Stimulated activated memory B cell treated with anti-CD40 and anti-IgM and Interleukin-4, amounts not matched to agents 10 μg/mL and 1 μg/mL and 100 μg/mL, for 72 hours (primary cell): ENCODE measurements around the gene C1QL4.

Experiments used
- ATAC-seq: fragments of 150-1000 bp; cut with Tn5 transposase; 2 replicates; pipeline ENCODE4 v1.10.0; 2021
- H3K27ac Mint-ChIP-seq: one replicate; pipeline ENCODE4 v1.8.0; 2022; ENCODE audit warnings: mild to moderate bottlenecking, mixed read lengths
- H3K27me3 Mint-ChIP-seq: one replicate; pipeline ENCODE4 v1.8.0; 2022; ENCODE audit warnings: mixed read lengths
- H3K36me3 Mint-ChIP-seq: one replicate; pipeline ENCODE4 v1.8.0; 2022; ENCODE audit warnings: mixed read lengths
- H3K4me1 Mint-ChIP-seq: one replicate; pipeline ENCODE4 v1.8.0; 2022; ENCODE audit warnings: mixed read lengths
- H3K4me3 Mint-ChIP-seq: one replicate; pipeline ENCODE4 v1.8.0; 2022; ENCODE audit warnings: mild to moderate bottlenecking, moderate library complexity, mixed read lengths
- H3K9me3 Mint-ChIP-seq: one replicate; pipeline ENCODE4 v1.8.0; 2022; ENCODE audit warnings: mixed read lengths

The C1QL4 gene

DNA sequence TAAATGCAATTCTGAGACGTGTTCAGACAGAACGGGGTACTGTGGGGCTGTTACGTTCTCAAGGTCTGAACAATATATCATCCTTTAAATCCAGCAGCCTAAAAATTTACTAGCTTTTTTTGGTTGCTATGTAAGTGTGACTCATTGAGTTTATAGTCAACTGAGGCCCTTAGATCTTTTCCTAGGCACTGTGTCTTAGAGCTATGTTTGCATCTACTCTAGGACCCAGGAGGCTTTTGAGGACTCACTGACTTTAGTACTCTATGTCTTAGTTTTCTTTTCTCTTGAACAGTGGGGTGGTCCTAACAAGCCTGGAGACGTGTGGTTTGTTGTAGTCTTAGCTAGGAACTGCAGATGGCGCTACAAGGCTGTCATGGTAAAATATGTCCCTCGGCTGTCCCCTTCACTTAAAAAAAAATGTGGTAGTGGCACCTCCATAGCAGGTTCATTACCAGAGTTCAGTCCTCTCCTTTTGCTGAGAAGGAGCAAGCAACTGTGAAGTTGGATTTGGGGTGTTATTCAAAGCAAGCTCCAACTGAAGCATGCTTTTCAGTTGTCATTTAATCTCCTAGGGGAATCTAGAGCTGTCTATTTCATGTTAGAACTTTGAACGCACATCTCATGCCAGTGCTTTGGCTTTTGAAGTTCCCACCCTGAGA is 21.6 kb upstream of the C1QL4 start:
- no peaks in the 10 kb centered on the region for H3K36me3 Mint-ChIP-seq
- H3K4me1 Mint-ChIP-seq = peaks cover 9% of the 10 kb centered on the region
- H3K4me3 Mint-ChIP-seq = no peak overlapping the region
- no peak overlapping the region for H3K27ac Mint-ChIP-seq
- peaks cover 20% of the 10 kb centered on the region for H3K27me3 Mint-ChIP-seq
- ATAC-seq = peak; percentile 83
- no peaks in the 10 kb centered on the region for H3K9me3 Mint-ChIP-seq

DNA sequence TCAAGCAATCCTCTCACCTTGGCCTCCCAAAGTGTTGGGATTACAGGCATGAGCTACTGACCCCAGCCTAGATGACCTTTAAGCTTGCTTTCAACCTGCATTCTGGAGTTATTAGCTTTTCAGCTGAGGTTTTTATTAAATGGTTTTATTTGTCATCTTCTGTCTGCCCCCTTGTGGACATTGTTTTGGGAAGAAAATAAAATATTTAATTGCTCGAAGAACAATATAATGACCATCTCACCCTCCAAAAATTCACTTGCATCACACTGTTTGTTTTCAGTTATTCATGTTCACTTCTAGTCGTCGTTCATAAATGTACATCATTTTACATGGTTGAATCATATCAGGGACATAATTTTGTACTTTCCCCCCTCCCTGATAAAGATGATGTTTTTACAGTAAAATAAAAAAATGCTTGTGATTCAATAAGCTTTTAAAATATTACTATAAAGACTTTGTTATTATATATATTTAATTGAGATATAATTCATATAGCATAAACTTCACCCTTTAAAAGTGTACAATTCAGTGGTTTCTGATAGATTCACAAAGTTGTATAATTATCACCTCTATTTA is 20.2 kb upstream of the C1QL4 start:
- Mint-ChIP-seq H3K9me3 (no peaks in the 10 kb centered on the region), H3K27me3 (peaks cover 32% of the 10 kb centered on the region), H3K4me3 (no peak overlapping the region), H3K27ac (no peak overlapping the region), H3K36me3 (no peaks in the 10 kb centered on the region), H3K4me1 (peaks cover 9% of the 10 kb centered on the region)
- no peak for ATAC-seq

DNA sequence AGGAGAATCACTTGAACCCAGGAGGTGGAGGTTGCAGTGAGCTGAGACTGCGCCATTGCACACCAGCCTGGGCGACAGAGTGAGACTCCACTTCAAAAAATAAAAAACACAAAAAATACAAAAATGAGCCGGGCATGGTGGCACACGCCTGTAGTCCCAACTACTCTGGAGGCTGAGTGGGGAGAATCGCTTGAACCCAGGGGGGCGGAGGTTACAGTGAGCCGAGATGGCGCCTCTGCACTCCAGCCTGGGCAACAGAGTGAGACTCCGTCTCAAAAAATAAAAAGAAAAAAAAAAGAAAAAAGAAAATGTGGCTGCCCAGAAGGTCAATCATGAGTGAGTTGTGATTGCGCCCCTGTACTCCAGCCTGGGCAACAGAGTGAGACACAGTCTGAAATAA is 18.9 kb upstream of the C1QL4 start:
- no peak for ATAC-seq
- Mint-ChIP-seq H3K4me1 (peaks cover 9% of the 10 kb centered on the region), H3K27me3 (peaks cover 41% of the 10 kb centered on the region), H3K4me3 (no peak overlapping the region), H3K27ac (no peak overlapping the region), H3K9me3 (no peaks in the 10 kb centered on the region), H3K36me3 (no peaks in the 10 kb centered on the region)

DNA sequence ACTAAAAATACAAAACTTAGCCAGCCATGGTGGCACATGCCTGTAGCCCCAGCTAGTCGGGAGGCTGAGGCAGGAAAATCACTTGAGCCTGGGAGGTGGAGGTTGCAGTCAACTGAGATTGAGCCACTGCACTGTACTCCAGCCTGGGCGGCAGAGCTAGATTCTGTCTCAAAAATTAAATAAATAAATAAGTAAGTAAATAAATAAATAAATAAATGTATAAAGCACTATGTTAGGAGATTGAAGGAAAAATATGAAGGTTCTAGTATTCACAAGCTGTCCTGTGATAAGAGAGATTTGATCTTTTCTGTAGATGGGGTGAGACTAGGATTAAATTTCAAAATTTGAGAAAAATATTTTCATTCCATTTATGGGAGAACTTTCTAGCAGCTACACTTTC is 15.4 kb upstream of the C1QL4 start:
- Mint-ChIP-seq H3K4me3 (no peak overlapping the region), H3K9me3 (no peaks in the 10 kb centered on the region), H3K27me3 (peaks cover 72% of the 10 kb centered on the region), H3K36me3 (no peaks in the 10 kb centered on the region), H3K27ac (no peak overlapping the region), H3K4me1 (peaks cover 10% of the 10 kb centered on the region)
- ATAC-seq = no peak

- no peak for ATAC-seq
- H3K27ac Mint-ChIP-seq = no peak overlapping the region
- H3K36me3 Mint-ChIP-seq = no peaks in the 10 kb centered on the region
- peaks cover 39% of the 10 kb centered on the region for H3K4me1 Mint-ChIP-seq
- no peaks in the 10 kb centered on the region for H3K9me3 Mint-ChIP-seq
- peaks cover 95% of the 10 kb centered on the region for H3K27me3 Mint-ChIP-seq
- no peak overlapping the region for H3K4me3 Mint-ChIP-seq
Observed at GRCh38 chr12:49349266-49349665, 12.3 kb upstream of the C1QL4 start.

- ATAC-seq = no peak
- no peaks in the 10 kb centered on the region for H3K9me3 Mint-ChIP-seq
- peaks cover 96% of the 10 kb centered on the region for H3K27me3 Mint-ChIP-seq
- peaks cover 44% of the 10 kb centered on the region for H3K4me1 Mint-ChIP-seq
- H3K4me3 Mint-ChIP-seq = no peak overlapping the region
- no peak overlapping the region for H3K27ac Mint-ChIP-seq
- no peaks in the 10 kb centered on the region for H3K36me3 Mint-ChIP-seq
Observed at GRCh38 chr12:49348781-49349180, 11.8 kb upstream of the C1QL4 start.

- Mint-ChIP-seq H3K36me3 (no peaks in the 10 kb centered on the region), H3K27ac (peak overlapping the region; percentile 71), H3K27me3 (peaks cover 98% of the 10 kb centered on the region), H3K9me3 (no peaks in the 10 kb centered on the region), H3K4me3 (peak overlapping the region; percentile 78), H3K4me1 (peaks cover 57% of the 10 kb centered on the region)
- peak; percentile 78 for ATAC-seq
Observed at GRCh38 chr12:49347311-49348193, 10.6 kb upstream of the C1QL4 start.

GRCh38 chr12:49346659-49347310 is 9.8 kb upstream of the C1QL4 start, which contains the start of gene DNAJC22:
Gene DNAJC22 (plus strand): TSS chr12:49346888. CDS start chr12:49348873, 1,985 bp downstream.
- Mint-ChIP-seq H3K27ac (peak within 1 kb of the TSS; percentile 71), H3K4me1 (peaks cover 58% of the 10 kb centered on the region), H3K36me3 (no peaks in the 10 kb centered on the region), H3K27me3 (peaks cover 90% of the 10 kb centered on the region), H3K9me3 (no peaks in the 10 kb centered on the region), H3K4me3 (peak within 1 kb of the TSS; percentile 78)
- ATAC-seq = no peak

GRCh38 chr12:49345825-49346658 is 9.1 kb upstream of the C1QL4 start:
- peaks cover 58% of the 10 kb centered on the region for H3K4me1 Mint-ChIP-seq

DNA sequence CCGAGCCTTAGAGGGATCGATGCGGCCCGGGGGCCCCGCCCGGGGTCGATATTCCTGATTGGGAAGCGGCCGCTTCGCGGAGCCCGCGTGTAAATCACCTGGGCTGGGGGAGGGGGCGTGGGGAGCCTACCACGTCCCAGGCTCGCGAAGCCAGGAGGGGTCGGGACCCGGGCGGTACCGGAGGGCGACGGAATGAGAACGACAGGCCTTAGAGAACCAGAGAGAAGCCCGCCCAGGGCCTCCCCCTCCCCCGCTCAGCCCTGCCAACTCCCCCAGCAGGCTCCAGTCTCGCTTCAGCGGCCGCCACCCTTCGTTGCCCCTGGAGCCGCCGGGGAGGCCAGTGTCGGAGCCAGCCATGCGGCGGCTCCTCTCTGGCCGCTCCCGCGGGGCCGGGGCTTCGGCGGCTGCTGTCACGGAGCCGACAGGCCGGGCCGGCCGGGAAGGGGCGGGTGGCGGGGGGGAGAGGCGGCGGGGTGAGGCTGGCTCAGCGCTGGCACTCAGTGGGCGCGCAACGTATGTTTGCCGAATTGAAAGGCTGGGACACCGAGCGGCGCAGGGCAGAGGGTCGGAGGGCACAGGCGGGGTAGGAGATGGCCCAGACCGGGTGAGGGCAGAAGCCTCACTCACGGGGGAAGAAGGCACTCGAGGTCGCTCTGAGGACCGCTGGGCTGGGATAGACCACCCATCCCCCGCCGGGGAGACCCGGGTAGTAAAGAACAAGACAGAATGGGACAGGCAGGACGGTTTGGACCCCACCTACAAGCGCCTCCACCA is 8.2 kb upstream of the C1QL4 start:
- peak; percentile 63 for ATAC-seq
- peak overlapping the region; percentile 78 for H3K4me3 Mint-ChIP-seq
- no peaks in the 10 kb centered on the region for H3K36me3 Mint-ChIP-seq
- H3K9me3 Mint-ChIP-seq = no peaks in the 10 kb centered on the region
- peak overlapping the region; percentile 32 for H3K27ac Mint-ChIP-seq
- H3K27me3 Mint-ChIP-seq = peaks cover 80% of the 10 kb centered on the region
- H3K4me1 Mint-ChIP-seq = peaks cover 58% of the 10 kb centered on the region

More at GRCh38 chr12:49345825-49346658, 9.1 kb upstream of the C1QL4 start:
- Mint-ChIP-seq H3K4me3 (peak overlapping the region; percentile 78), H3K27ac (peak overlapping the region; percentile 71), H3K9me3 (no peaks in the 10 kb centered on the region), H3K36me3 (no peaks in the 10 kb centered on the region), H3K27me3 (peaks cover 83% of the 10 kb centered on the region)
- ATAC-seq = no peak

DNA sequence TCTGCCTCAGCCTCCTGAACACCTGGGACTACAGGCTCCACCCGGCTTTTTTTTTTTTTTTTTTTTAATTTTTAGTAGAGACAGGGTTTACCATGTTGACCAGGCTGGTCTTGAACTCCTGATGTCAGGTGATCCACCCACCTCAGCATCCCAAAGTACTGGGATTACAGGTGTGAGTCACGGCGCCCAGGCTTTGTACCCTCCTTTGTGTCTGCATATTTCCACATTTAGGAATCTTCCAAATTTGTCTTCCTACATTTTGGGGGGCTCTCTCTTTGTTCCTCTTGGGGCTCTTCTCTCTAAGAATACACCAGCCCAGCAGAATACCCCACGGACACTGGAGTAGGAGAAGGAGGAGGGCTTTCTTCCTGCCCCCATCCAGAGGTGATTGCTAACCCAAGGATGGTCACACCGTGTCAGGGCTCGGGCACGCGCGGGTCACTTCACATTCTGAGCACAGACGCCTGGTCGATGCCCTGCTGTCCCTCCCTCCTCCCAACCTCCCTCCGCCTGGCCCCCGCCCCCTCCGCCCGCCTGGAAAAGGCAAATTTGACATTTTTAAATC is 7.6 kb upstream of the C1QL4 start:
- ATAC-seq = no peak
- peak overlapping the region; percentile 51 for H3K4me3 Mint-ChIP-seq
- no peaks in the 10 kb centered on the region for H3K36me3 Mint-ChIP-seq
- no peak overlapping the region for H3K27ac Mint-ChIP-seq
- peaks cover 58% of the 10 kb centered on the region for H3K4me1 Mint-ChIP-seq
- H3K9me3 Mint-ChIP-seq = no peaks in the 10 kb centered on the region
- H3K27me3 Mint-ChIP-seq = peaks cover 80% of the 10 kb centered on the region

DNA sequence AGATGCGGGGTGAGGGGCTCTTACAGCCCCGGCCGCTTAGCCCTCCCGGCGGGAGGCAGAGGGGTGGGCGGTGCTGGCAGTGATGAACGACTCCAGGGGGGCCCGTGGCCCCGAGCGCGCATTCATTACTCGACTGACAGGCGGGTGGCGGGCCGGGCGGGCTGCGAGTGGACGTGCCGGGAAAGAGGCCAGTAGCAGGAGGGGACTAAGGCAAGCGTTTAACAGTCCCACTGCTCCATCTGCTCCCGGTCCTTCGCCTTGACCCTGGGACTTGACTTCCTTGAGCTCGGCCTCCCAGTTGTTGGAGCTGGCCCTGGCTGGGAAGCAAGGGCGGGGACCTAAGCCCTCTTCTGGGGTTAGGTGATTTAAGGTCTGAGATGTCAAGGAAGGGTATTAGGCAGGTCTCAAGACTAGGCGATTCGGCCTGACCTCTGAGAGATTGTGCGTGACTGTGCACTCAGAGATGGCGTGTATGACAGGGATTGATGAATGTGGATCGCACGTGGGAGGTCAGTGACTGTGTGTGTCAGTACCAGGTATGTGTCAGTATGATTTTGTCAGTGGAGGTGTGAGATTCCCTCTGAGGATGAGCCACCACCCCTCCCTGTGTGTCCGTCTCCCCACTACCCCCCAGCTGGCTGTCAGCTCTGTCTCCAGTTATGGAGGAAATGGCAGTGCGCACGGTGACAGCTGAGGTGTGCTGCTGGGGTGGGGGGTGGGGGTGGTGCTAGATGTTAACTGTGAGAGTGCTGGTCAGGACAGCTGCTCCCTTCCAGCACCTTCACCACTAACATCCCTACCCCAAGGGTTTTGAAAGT is 6.1 kb upstream of the C1QL4 start:
- Mint-ChIP-seq H3K36me3 (no peaks in the 10 kb centered on the region), H3K27ac (no peak overlapping the region), H3K4me3 (peak overlapping the region; percentile 54), H3K27me3 (peaks cover 79% of the 10 kb centered on the region), H3K9me3 (no peaks in the 10 kb centered on the region), H3K4me1 (peaks cover 56% of the 10 kb centered on the region)
- ATAC-seq = no peak
